ENCODE results near the gene LOXHD1.

The LOXHD1 gene

DNA sequence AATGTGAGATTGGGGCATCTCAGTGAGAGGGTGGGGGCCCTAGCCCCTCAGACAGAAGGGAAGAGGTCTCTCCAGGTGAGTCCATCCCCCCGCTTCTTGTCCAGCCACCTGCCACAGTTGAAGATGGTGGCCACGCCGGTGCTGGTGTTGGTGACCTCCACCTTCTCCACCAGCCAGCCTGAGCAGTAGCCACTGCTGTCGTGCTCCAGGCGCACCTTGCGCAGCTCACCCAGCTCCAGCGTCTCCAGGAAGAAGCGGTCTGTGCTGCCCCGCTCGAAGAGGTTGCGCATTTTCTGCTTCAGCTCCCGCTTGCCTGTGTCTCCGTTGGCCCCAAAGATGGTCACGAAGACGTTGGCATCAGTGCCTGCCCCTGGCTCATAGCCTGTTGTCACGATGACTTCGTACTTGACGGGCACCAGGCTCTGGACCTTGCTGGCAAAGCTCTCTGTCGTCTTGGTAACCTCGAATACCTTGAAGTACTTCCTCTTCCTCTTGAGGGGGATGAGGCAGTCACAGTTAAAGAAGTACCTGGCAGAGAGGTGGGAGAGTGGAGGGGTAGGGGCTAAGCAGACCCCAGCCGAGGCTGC lies 179.5 kb downstream of the LOXHD1 start:
- DNase-seq (ENCODE audit: low read depth in 2 of 2), result no peak

DNA sequence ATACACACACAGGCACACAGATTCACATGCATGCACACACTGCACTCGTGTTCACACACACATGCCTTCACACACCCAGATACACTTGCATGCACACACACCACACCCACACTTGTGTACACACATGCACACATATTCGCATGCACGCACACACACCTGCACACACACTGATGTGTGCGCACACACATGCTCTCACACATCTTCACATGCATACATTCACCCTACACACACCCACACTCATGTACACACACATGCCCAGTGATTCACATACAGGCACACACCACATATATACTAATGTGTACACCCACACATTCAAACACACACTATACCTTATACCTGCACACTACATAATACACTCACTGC lies 181.6 kb downstream of the LOXHD1 start:
- DNase-seq (ENCODE audit: low read depth in 2 of 2), result no peak

DNA sequence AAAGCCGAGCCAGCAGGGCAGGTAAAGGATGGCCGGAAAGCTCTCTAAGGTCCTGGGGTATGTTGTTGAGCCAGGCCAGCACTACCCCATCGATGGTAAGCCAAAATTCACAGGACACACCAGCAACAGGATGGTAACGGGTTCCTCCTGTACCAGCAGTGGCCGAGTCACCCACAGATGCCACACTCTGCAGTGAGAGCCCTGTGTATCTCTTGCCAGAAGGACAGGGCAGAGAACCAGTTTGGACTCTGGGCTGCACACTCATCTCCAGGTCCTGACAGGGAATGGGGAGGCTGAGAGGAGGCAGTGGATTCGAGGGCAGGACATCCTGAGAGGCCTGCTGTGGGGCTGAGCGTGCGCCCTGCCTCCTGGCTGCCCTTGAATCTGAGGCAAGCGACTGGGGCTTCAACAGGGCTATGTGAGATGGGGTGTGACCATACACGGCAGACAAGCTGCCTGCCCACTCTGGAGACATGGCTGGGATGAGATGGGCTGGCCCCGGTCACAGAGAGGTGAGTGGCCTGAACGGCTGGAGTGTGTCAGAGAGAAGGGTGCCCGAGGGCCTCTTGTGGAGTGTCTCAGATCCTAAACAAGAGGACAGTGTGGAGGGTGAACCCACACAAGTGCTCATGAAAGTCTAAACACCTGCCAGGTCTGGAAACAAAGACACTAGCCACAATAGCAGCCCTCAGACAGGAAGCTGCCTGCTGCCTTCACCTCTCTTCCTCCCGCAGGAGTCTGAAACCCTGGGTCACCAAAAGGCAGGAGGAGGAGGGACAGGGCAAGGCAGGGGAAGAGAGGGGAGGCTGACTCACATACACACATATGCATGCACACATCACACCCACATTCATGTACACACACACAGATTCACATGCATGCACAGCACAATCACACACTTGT lies 182.3 kb downstream of the LOXHD1 start:
- no peak for DNase-seq (ENCODE audit: low read depth in 2 of 2)

DNA sequence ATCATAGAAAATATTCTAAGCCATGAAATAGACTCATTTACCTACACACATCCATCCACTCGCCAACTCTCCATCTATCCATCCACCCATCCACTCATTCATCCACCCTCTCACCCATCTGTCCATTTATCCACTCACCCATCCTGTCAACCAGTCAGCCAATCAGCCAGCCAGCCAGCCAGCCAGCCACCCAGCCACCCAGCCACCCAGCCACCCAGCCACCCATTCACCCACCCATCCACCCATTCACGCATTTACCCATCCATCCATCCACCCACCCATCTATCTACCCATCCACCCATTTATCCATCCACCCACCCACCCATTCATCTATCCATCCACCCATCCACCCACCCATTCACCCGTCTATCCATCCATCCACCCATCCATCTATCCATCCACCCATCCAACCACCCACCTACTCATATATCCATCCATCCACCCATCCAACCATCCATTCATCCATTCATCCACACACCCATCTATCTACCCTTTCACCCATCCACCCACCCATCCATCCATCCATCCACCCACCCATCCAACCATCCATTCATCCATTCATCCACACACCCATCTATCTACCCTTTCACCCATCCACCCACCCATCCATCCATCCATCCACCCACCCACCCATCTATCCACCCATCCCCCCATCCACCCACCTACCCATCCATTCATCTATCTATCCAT lies 185.1 kb downstream of the LOXHD1 start:
- no peak for DNase-seq (ENCODE audit: low read depth in 2 of 2)

DNA sequence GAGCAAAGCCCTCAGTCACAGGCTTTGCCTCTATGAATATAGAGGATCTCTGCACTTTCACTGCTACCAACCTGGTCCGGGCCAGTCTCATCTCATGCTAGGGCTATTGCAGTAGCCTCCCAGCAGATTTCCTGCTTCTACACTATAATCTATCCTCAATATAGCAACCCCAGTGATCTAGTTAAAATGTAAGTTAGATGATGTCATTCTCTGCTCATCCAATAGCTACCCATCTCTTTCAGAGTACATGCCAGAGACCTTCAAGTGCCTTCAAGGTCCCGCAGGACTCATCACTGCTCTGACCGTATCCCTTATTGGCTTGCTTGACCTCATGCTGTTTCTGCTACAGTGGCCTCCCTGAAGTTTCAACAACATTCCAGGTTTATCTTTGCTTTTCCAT lies 186.3 kb downstream of the LOXHD1 start:
- no peak for DNase-seq (ENCODE audit: low read depth in 2 of 2)

DNA sequence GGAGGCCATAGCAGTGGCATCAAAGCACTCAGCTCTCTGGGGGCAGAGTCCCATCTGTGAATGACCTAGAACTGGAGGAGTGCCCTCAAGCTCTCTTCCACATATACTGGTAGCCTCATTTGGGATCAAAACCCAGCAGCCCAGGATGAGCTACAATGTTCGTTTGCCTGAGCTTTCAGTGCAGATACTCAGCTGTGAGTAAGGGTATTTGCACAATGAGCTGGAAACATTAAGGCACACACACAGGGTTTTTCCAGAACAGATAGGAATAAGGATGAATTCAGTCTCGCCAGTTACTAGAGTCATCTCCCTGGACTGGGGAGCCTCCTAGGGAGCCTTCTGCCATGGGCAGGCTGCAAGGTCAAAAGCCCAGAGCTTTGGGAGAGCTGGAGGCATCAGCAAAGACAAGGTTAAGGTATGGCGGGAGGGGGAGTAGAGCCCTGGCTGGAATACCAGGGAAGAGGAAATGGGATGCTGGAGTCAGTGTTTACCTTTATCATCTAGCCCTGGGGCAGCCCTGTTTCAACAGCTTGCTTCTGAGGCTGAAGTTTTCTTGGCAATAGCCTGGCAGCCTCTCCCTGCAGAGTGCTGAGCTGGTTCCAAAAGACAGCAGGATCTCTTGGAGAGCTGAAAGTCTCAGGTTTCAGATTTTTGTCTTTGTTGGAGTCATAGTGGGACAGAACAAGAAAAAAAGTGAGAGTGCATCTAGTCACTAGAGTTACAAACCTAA lies 187.7 kb downstream of the LOXHD1 start:
- no peak for DNase-seq (ENCODE audit: low read depth in 2 of 2)

DNA sequence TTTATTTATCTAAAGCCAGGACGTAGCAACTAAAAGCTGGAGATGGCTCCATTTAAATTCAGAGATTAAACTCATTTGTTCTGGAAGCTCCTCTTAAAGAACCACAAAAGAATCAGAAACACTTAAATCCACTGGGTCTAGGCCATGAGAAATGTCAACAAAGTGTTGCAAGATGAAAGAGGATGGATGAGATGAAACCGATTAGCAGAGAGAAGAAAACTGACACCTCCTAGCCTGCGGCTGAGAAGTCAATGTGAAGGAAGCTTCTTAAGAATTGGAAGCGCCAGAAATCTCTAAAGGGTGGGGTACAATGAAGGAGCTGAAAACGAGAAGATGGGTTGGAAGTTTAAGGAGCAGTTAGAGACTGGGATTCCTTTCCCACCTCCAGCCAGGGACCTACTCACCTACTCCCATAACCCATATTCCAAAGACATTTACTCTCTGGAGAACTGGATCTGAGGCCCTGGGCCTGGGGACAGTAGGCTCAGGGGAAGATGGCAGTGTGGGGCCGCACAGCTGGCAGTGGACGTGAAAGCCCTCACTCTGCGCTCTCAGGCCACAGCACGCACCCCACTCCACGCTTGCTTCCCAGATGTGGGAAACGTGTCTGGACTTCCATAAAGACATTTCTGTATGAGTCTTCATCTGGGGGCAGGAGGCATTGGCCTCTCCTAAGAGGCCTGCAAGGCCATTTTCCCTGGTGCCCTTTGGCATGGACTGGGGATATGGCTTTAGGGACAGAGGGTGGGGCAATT lies 188.4 kb downstream of the LOXHD1 start:
- DNase-seq (ENCODE audit: low read depth in 2 of 2), result no peak

DNA sequence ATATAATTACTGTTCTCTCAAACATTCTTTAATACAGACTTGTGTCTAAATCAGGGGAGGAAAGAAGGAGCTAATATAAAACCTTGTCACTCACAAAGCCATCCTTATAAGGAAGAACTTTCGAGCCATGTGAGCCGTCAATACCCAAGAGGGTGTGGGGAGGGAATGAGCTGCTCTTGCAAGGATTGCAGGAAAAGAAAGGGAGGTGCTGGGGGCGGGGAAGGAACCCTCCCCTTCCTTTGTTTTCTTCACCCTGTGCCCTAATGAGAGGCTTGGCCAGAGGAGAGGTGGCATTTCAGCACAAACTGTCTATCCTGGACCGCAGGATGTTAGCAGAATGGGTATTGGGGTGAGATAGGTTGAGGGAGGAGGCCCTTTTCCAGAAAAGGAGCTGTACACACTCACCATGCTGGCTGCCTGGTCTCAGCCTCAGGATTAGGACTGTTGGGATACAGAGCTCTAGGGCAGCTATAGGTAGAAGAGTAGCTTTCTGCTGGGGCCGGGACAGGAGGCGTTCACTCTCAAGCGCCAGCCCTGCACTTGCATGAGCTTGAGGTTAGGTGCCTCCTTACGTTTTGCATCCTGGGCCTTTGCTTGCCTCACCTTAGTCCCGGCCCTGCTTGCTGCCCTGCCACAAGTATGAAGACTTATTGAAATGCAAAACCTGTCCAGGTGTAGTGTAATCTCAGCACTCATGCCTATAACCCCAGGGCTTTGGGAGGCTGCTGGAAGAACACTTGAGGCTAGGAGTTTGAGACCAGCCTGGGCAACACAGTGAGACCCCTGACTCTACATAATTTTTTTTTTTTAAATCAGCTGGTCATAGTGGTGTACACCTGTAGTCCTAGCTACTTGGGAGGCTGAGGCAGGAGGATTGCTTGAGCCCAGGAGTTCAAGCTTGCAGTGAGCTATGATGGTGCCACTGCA lies 190.5 kb downstream of the LOXHD1 start:
- no peak for DNase-seq (ENCODE audit: low read depth in 2 of 2)

DNA sequence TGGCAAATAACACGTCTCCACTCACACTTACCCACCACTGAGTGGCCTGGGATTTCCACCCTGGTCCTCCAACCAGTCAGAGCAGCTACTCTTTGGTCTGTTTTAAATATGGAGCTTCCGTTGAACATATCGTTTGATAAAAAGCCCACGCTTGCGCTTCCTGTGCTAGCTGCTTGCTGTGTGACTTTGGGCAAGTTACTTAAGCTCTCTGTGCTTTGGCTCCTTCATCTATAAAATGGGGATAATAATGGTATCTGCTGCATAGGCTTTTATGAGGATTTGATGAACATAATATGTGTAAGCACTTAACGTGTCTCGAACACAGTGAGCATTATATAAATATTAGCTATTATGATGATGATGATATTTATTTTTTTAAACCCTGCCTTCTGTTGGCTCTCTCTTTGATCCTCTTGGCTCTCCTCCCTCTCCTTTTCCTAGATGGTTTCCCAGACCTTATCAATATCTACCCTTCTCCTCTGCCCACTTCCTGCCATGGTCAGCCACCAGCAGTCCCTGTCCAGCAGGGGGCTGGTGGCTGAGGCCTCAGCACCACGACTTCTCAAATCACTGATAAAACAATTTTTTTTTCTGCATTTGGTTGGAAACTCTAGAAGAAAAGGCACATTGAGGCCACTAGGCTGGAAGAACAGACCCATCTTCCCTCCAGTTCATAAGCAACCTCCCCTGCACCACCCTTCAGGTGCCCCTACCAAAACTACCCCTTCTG lies 191.9 kb downstream of the LOXHD1 start:
- no peak for DNase-seq (ENCODE audit: low read depth in 2 of 2)

DNA sequence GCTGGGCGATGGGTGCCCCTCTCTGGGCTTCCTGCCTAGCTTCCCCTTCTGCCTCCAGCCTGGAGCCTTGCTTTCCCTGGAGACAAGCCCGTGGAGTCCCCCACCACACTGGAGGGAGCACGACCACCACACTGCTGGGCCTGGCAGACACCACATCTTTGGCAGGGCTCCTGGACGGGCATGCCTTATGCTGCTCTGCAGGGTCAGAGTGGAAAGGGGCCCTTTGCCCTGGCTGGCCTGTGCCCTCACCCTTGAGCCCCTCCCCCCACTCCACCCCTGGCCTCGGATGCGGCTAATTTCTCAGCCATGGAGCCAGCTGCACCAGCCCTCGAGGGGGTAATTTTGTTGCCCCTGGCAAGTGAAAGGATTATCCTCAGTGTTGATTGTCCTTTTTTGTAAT lies 194.5 kb downstream of the LOXHD1 start:
- DNase-seq (ENCODE audit: low read depth in 2 of 2), result no peak

DNA sequence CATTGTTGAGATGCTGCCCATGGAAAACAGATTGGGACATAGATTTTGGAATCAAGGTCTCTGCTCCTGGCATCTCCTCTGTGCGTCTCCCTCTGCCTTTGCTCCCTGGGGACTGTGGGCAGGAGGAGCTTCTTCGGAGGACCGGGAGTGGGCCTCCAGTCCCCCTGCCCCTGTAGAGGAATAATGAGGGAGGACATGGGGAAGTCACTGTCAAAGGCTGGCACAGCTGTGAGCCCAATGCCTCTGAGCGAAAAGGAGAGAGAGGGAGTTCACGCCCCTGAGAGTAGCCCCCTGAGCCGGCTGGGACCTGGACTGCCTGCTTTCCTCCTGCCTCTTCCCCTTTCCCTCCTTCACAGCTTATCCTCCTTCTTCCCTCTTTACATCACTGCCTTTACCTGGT lies 195.0 kb downstream of the LOXHD1 start:
- no peak for DNase-seq (ENCODE audit: low read depth in 2 of 2)

DNA sequence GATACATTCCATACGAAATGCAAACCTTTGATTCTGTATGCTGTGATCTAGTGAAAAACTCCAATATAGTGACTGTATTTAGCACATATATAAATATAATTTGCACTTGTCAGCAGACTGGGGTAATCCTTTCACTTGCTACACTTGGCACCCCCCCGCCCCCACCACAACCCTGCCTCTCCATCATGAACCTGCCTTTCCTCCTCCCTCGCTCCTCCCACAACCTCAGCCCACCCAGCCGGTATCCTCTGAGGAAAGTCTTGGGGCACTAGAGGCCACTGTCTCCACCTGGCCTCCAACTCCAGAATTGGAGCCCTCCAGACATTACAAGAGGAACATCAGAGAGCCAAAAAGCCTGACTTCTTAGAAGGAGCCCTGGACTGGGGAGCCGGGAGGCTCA lies 196.3 kb downstream of the LOXHD1 start:
- DNase-seq (ENCODE audit: low read depth in 2 of 2), result no peak

DNA sequence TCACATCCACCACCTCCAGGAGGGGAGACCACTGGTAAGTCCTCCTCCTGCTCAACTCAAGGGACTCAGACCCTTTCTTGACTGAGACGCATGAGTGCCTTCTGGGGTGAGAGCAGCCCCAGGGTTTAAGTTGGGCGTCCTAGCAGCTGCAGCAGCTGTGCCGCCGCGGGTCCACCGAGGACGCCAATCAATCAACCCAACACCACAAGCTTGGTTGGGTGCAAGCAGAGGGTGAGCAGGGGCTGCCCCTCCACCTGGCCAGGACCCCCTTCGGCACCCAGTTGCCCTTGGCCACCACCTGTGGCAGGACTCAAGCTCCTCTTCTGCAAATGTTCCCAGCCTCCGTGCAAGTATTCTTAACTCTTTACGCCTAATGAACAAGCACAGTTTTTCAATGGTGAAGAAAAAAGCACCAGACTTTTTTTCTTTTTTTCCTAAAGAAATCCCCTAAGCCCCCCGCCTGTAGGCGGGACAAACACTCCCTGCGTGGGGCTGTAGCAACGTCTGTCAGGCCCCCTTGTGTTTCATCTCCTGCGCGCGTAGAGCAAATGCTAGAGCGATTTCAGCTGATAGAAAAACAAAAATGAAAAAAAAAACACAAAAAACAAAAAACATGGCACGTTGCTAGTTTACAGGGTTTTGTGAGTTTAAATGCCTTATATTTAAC lies 197.1 kb downstream of the LOXHD1 start:
- no peak for DNase-seq (ENCODE audit: low read depth in 2 of 2)

DNA sequence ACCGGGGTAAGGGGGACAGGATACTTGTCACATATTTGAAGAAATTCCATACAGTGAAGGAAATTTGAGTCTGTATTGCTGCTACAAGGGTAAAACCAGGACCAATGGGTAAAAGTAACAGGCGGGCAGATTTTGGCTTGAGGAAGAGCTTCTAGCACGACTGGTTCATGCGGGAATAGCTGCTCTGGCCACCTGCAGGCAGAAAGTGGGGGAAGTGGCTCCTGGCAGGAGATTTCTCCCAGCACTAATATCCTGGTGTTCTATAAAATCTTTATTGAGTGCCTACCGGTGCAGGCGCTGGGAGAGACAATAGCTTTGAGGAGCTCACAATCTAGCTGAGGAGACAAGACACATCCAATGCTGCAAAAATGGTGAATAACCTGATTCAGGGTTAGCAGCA lies 198.5 kb downstream of the LOXHD1 start:
- DNase-seq (ENCODE audit: low read depth in 2 of 2), result no peak

DNA sequence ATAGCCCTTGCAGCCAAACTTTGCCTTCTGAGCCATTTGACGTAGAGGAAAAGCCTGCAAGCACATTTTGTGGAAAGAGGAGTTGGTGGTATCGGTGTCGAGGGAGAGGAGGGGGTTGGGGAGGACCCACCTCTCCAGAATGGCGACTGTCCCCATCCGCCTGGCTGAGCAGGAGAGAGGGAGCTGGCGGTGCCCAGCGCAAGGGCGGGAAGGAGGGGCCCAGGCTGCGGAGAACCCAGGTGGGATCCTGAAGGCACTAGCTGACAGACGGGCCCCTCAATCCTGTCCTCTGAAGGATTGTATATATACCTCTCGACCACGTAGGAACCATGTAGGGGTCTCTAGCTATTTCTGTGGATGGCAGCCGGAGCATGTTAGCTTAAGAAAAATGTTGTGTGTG lies 200.3 kb downstream of the LOXHD1 start:
- no peak for DNase-seq (ENCODE audit: low read depth in 2 of 2)

DNA sequence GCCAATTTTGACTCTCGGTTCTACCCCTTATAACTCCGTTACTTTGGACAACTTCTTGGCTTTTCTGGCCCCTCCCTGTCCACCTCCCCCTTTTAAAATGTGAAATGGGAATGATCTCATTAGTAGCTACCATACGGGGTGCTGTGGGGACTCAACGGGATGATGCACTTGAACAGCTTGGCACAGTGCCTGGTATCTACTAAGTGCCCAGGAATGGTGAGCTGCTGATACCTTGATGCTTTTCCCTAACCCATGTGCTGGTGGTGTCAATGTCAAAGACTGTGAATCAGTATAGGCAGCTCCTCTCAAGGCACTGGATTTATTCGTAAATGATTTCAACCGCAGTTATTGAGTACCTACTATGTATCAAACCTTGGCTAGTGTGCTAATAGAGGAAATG lies 204.2 kb downstream of the LOXHD1 start:
- no peak for DNase-seq (ENCODE audit: low read depth in 2 of 2)

DNA sequence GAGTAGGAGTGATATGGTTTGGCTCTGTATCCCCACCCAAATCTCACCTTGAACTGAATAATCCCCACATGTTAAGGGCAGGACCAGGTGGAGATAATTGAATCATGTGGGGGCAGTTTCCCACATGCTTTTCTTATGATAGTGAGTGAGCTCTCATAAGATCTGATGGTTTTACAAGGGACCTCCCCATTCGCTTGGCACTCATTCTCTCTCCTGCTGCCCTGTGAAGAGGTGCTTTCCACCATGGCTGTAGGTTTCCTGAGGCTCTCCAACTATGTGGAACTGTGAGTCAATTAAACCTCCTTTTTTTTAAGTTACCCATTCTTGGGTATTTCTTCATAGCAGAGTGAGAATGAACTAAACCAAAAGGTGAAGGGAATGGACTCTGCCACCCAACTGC lies 207.5 kb downstream of the LOXHD1 start:
- DNase-seq (ENCODE audit: low read depth in 2 of 2), result no peak

DNA sequence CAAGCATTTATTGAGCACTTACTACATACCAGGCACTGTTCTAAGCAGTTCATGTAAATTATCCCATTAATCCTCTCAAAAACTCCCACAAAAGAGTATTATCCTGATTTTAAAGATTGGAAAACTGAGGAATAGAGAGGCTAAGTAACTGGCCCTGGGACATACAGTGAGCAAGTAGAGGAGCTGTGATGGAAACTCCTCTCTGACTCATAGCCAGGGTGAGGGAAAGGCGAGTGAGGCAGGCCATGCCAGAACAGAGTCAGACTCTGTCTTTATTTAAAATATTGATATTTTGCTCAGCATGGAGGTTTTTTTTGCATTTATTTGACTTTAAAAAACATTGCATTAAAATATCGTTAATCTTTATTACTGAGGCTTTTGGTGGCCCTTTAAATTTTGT lies 208.0 kb downstream of the LOXHD1 start:
- DNase-seq (ENCODE audit: low read depth in 2 of 2), result no peak

DNA sequence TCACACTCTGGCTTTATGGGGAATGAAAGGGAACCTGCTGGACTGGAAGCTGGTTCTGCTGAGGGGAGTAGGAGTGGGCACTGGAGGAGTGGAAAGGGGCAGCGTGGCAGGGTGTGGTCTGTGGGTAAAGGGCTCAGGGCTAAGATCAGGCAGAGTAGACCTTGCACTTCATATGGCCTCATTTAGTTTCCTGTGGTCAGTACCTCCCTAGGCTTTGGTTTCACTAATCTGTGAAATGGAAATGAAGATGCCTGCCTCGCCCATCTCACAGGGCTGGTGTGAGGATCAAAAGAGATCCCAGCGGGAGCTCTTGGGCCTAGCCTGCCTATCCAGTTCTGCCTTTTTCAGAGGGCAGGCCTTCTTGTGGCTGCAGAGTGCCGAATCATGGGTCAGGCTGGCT lies 208.7 kb downstream of the LOXHD1 start:
- DNase-seq (ENCODE audit: low read depth in 2 of 2), result no peak
